Ectodermal cell (in vitro differentiated cells): Measurements from ENCODE around the gene DCUN1D2.

Experiments used
- H3K27ac ChIP-seq: 2 replicates; pipeline ENCODE4 v1.7.0; 2013; ENCODE audit warnings: mild to moderate bottlenecking, low read depth, low read length; ENCODE audit not compliant: insufficient read depth, poor library complexity, severe bottlenecking
- H3K27me3 ChIP-seq: 2 replicates; pipeline ENCODE4 v1.7.0; 2013; ENCODE audit warnings: mild to moderate bottlenecking, low read length; ENCODE audit not compliant: insufficient read depth, control insufficient read depth, poor library complexity, severe bottlenecking
- H3K36me3 ChIP-seq: one replicate; pipeline ENCODE4 v1.7.0; 2013; ENCODE audit warnings: low read length; ENCODE audit not compliant: control insufficient read depth, insufficient read depth
- H3K4me1 ChIP-seq: one replicate; pipeline ENCODE4 v1.7.0; 2013; ENCODE audit warnings: low read length; ENCODE audit not compliant: control insufficient read depth, insufficient read depth
- H3K4me3 ChIP-seq: 2 replicates; pipeline ENCODE4 v1.7.0; 2013; ENCODE audit warnings: low read depth, low read length, control low read depth; ENCODE audit not compliant: insufficient read depth
- H3K9me3 ChIP-seq: 2 replicates; pipeline ENCODE4 v1.7.0; 2013; ENCODE audit warnings: mild to moderate bottlenecking, low read length, moderate library complexity; ENCODE audit not compliant: control insufficient read depth
- WGBS, 2 experiments: methylation state at CpG; one replicate each; pipeline ENCODE4 v1.1.7; 2013; ENCODE audit warnings: missing lambda C conversion rate in 2 of 2; 5-methylcytosine and 5-hydroxymethylcytosine counted together

Gene DCUN1D2

DNA sequence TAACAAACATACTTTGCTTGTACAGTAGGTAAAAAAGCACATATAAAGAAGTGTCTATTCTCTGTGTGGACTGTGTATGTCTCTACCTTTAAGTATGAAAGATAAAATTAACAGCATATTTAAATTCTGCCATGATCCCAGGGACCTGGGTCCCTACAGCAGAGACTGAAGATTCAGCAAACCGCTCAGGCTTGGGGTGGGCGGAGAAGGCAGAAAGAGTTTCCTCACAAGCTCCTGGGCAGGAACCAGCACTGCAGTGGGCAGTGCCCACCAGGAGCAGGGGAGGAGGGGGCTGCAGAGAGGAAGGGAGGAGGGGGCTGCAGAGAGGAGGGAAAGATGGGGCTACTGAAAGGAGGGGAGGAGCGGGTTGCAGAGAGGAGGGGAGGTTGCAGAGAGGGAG is 81.9 kb downstream of the DCUN1D2 start:
- H3K4me1 ChIP-seq, result no peaks in the 10 kb centered on the region
- H3K27ac ChIP-seq, result no peak overlapping the region
- H3K36me3 ChIP-seq, result no peaks in the 10 kb centered on the region
- 84 to 88% methylated on average over 3 of the region's 3 CpGs for WGBS, 2 experiments
- H3K27me3 ChIP-seq, result no peaks in the 10 kb centered on the region
- no peak overlapping the region for H3K4me3 ChIP-seq
- no peaks in the 10 kb centered on the region for H3K9me3 ChIP-seq

DNA sequence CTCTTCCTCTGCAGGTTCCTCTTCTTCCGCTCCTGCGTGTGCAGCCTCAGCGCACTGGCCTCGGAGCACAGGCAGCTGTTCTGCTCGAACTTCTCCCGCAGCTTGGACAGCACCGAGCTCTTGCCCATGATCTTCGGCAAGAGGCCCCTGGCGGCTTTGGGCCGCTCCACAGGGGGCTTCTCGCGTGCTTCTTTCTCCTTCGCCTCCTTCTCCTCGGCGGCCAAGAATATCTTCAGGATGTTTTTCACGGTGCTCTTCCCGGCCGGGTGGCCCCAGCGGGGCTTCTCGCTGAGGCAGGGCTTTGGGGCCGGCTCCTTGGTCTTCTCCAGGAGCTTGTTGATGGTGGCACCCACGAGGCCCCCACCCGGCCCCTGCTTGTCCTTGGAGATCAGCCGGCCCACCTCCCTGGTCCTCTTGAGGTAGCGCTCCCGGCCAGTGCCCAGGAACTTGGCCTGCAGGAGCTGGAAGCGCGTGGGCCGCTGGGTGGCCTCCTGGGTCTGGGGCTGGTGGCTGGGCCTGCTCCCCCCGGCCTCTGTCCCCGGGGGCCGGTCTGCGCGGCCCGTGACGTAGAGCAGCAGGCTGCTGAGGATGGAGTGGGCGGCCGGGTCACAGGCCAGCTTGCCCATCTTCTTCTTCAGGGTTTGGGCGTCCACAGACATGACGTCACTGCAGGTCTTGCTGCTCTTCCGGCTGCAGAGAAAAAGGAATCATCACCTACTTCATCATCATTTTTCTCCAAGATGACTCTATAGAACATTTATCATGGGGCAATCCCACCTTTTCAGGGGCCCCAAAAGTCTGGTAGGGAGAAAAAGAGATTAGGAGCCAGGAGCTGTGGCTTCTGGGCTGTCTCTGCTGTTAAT is 82.7 kb downstream of the DCUN1D2 start:
- Histone ChIP-seq H3K27me3 (no peaks in the 10 kb centered on the region), H3K36me3 (no peaks in the 10 kb centered on the region), H3K9me3 (no peaks in the 10 kb centered on the region), H3K4me1 (no peaks in the 10 kb centered on the region), H3K4me3 (no peak overlapping the region), H3K27ac (no peak overlapping the region)
- 93% methylated on average over 41 of the region's 41 CpGs for WGBS, 2 experiments

DNA sequence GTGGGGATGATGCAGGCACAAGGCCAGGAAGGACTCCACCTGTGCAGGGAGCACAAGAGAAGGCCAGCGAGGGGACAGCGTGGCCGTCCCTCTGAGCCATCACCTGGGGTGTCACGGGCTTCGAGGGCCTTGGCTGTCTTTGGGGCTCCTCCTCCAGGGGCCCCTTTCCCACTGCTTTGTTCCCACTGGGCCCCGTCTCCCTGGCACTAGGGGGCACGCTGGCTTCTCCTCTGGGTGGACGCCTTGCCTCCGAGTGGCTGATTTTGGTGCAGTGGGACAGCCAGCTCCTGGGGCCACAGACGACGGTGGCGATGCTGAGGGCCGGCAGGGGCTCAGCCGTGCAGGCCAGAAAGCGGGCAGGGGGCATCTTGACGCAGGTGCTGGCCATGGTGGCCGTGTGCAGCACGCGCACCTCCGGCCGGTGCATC is 83.4 kb downstream of the DCUN1D2 start:
- Histone ChIP-seq H3K9me3 (no peaks in the 10 kb centered on the region), H3K27ac (no peak overlapping the region), H3K36me3 (no peaks in the 10 kb centered on the region), H3K4me3 (no peak overlapping the region), H3K4me1 (no peaks in the 10 kb centered on the region), H3K27me3 (no peaks in the 10 kb centered on the region)
- whole genome bisulfite sequencing, 2 experiments, result 95 to 96% methylated on average over 21 of the region's 21 CpGs

DNA sequence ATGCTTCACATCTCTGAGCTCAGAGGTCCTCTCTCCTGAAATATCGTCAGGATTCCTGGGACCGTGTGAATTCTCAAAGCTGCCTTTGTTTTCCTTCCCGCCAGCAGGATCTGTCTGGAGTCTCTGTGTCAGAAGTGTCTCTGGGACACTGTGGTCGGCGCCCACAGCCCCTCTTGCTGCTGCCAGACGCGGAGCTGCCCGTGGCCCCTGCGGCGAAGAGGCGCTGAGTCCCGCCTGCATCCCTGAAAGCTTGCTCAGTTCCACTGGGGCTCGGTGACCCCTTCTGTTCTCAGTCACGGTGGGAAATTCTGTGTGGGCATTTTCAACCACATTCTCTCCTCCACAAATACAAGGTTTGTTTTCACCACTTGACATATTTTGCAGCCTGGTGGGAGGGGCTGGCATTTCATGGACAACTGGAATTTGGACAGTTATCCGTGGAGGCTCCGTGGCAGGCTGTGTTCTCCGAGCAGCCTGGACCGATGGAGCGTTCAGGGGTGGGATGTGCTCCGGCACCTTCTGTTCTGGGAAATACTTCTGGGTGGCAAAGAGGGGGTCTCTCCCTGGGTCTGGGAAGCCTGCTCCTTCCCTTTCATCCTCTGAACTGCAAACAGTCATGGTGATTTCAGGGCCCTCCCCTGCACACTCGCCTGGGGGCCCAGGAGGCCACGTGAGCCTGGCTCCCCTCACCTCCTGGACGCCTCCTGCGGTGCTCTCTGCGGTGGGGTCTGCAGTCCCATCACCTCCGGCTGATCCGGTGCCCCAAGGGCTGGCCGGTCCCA is 84.0 kb downstream of the DCUN1D2 start:
- Histone ChIP-seq H3K27ac (no peak overlapping the region), H3K27me3 (no peaks in the 10 kb centered on the region), H3K9me3 (no peaks in the 10 kb centered on the region), H3K4me3 (no peak overlapping the region), H3K4me1 (no peaks in the 10 kb centered on the region), H3K36me3 (no peaks in the 10 kb centered on the region)
- 92% methylated on average over 28 of the region's 28 CpGs for WGBS, 2 experiments
